Ovary (tissue), 3 donors: ENCODE data around the gene CACNA1C.

Source experiments
- EP300 ChIP-seq: sonication (generic); formaldehyde crosslinking; IDR thresholded peaks from one replicate; pipeline ENCODE4 v1.6.1; 2017; ENCODE audit warnings: antibody characterized with exemption
- POLR2A ChIP-seq: fragments of 450-650 bp; IDR thresholded peaks from one replicate; pipeline ENCODE4 v1.6.1; 2017; ENCODE audit warnings: antibody characterized with exemption, mild to moderate bottlenecking, moderate library complexity
- TF ChIP-seq, protein P1 (sequence below), 3 donors: fragments of 450-650 bp in 2 of 3; fragments of 200-600 bp in 1 of 3; IDR thresholded peaks; one replicate each; pipeline versions ENCODE4 v1.5.1 to v1.8.0; 2016 to 2022; ENCODE audit warnings: antibody characterized with exemption in 3 of 3, mild to moderate bottlenecking in 1 of 3
- donor health status: DM: no; HTN: no; CAD: no.

GRCh38 chr12:2322554-2323120 is 269.9 kb downstream of the CACNA1C start:
- TF ChIP-seq, protein P1, sequence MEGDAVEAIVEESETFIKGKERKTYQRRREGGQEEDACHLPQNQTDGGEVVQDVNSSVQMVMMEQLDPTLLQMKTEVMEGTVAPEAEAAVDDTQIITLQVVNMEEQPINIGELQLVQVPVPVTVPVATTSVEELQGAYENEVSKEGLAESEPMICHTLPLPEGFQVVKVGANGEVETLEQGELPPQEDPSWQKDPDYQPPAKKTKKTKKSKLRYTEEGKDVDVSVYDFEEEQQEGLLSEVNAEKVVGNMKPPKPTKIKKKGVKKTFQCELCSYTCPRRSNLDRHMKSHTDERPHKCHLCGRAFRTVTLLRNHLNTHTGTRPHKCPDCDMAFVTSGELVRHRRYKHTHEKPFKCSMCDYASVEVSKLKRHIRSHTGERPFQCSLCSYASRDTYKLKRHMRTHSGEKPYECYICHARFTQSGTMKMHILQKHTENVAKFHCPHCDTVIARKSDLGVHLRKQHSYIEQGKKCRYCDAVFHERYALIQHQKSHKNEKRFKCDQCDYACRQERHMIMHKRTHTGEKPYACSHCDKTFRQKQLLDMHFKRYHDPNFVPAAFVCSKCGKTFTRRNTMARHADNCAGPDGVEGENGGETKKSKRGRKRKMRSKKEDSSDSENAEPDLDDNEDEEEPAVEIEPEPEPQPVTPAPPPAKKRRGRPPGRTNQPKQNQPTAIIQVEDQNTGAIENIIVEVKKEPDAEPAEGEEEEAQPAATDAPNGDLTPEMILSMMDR (IDR thresholded peaks at IDR 0.05) = no peak
- no peak for TF ChIP-seq POLR2A
- no peak for TF ChIP-seq EP300
